Neural progenitor cell (in vitro differentiated cells): ENCODE data around the gene PLEKHF1.
"Not testable (repeated sequence)": the region's sequence is repeated elsewhere in the genome, so short reads cannot be mapped to it uniquely, and the experiment has no call there.

Source experiments
- EZH2 ChIP-seq: fragments of 200-600 bp; sonication (generic); IDR thresholded peaks from 2 replicates; pipeline ENCODE4 v1.6.1; 2017; ENCODE audit warnings: antibody characterized with exemption, mild to moderate bottlenecking, moderate library complexity
- TF ChIP-seq, protein P1 (sequence below): fragments of 200-600 bp; sonication (generic); IDR thresholded peaks from 2 replicates; pipeline ENCODE4 v1.5.1; 2017; ENCODE audit warnings: antibody characterized with exemption, mild to moderate bottlenecking

DNA sequence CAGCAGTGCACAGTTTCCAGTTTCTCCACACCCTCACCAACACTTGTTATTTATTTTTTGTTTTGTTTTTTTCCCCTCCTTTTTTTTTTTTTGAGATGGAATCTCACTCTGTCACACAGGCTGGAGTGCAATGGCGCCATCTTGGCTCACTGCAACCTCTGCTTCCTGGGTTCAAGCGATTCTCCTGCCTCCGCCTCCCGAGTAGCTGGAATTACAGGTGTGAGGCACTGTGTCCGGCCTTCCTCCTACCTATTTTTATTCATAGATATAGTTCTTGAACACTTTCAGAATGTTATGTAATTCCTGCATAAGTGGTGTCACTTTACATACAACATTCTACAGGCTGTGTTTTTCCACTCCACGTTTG lies 5.7 kb downstream of the PLEKHF1 start:
- TF ChIP-seq, protein P1, sequence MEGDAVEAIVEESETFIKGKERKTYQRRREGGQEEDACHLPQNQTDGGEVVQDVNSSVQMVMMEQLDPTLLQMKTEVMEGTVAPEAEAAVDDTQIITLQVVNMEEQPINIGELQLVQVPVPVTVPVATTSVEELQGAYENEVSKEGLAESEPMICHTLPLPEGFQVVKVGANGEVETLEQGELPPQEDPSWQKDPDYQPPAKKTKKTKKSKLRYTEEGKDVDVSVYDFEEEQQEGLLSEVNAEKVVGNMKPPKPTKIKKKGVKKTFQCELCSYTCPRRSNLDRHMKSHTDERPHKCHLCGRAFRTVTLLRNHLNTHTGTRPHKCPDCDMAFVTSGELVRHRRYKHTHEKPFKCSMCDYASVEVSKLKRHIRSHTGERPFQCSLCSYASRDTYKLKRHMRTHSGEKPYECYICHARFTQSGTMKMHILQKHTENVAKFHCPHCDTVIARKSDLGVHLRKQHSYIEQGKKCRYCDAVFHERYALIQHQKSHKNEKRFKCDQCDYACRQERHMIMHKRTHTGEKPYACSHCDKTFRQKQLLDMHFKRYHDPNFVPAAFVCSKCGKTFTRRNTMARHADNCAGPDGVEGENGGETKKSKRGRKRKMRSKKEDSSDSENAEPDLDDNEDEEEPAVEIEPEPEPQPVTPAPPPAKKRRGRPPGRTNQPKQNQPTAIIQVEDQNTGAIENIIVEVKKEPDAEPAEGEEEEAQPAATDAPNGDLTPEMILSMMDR, result not testable (repeated sequence)
- TF ChIP-seq EZH2, result not testable (repeated sequence)
